GM19043 (cell line): ENCODE measurements around the gene CCDC185.

Experiments used
- ATAC-seq: cut with Tn5 transposase; IDR thresholded peaks from one replicate; pipeline ENCODE4 v1.9.1; 2021; ENCODE audit warnings: low read depth; ENCODE audit not compliant: unreplicated experiment

Gene CCDC185

DNA sequence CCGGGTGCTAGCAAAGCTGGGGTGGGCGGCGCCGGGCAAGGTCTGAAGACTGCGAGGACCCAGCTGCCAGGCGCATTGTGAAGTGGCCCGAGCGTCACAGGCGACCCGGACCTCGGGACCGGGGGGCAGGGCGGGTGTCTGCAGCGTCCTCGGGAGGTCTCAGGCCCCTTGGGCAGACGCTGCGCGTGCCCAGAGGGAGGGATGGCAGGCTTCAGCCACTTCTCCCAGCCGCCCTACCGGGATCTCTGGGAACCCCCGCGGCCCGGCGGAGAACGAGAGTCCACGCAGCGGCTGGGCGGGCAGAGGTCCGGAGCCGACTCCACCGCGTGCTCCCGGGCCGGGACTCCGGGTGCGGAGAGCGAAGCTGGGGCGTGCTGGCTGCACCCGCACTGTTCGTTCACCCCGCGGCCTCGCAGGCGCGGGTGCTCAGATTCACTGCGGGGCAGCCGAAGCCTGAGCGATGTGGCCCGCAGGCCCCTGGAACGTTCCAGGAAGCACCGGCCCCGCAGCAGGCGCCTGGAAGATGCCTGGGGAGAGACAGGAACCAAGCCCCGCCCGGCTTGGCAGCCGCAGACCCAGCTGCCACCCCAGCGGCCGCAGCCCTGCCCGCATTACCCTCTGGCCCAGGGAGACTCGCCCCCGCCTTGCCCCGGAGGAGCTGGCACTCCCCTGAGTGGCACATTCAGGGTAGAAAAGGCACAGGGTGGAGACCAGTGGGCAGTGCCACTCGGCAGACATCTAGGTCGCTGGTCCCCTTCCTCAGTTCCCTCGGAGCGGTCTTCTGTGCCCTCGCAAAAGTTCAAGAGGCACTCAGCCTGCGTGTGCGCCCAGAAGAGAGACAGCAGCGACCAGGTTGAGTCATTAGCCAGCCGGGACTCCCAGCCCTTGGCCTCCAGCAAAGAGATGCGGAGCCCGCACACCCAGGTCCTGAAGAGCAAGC is at the start of gene CCDC185:
CCDC185 (plus strand) TSS at position 141 of the 940 bp plus-strand sequence; CDS start at position 202, 61 bp downstream.
- no peak for ATAC-seq

- ATAC-seq: no peak
Observed at GRCh38 chr1:223343692-223344091, 49.5 kb upstream of the CCDC185 start.

DNA sequence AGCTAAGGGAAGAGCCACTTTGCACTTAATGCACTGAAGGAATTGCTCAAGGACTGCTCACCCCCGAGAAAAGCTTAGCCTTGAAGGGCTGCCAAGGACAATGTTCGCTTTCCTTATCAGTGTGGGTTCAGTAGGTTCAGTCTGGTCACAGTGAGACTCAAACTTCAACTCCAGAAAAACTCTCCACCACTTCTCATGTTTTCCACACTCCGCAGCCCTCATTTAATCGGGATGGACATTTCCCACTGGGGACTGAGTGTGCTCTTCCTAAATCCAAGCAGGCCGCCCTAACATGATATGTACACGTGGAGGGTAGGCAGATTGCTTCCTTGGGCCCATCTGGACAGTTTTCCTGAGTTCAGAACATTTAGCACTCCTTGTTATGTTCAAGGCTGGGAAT is 48.7 kb upstream of the CCDC185 start:
- no peak for ATAC-seq

GRCh38 chr1:223345720-223346119 is 47.5 kb upstream of the CCDC185 start:
- no peak for ATAC-seq

GRCh38 chr1:223346311-223346710 is 46.9 kb upstream of the CCDC185 start:
- ATAC-seq: no peak

GRCh38 chr1:223347583-223347982 is 45.6 kb upstream of the CCDC185 start:
- ATAC-seq: no peak

DNA sequence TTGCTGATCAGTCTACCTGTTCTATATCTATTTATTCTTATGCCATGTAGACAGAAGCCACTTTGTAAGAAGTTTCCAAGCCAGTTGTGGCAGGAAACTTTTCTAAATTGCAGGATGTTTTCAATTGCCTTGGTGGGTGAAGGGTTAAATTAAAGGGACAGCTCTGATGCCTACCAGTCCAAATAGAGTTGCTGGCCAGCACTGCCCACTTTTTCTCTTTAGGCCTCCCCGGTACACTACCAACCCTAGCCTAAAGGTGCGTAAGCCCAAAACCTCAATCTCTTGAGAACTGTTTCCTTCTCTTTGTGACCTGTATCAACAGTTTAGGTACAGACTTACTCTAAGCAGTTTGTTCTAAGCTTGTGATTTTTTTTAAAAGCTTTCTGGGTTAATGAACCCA is 44.8 kb upstream of the CCDC185 start:
- ATAC-seq: no peak

DNA sequence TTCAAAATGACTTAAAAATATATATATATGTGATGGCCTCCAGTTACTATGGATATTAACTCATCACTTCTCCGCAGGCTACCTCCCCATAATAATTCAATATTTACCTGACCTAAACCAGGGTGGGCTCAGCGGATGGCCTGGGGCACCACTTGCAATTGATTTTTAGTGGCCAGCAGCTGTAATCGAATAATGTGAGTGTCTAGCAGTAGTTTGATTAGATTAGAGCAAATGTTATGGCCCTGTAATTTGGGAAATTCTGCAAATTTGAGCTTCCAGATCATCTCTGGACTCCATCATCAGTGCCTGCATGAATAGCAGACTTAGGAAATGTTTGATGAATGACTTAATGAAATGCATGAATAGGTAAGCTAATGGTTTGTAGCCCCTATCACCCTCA is 44.0 kb upstream of the CCDC185 start:
- no peak for ATAC-seq

DNA sequence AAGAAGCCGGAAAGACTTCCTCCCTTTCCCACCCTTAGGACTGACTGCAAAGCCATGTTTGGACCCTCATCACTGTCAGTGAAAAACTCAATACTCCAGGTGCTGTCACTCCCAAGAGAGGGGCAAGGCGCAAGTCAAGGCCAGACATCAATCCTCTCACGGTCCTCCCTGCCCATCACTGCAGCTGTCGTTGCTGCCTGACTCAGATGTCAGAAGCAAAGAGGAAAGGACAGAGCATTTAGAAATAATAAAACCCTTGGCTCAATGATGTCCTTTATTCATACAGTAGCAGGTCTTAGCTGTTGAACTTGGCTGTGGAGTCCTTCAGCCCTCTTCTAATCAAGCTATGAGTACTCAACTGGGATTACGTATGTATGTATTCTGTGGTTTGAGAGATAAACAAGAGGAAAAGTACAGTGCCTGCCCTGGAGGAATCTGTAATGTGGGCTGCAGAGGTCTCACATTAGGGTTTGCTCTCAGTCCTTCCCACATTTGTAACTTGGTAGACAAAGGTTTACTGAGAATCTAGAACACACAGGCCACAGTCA is 42.8 kb upstream of the CCDC185 start:
- no peak for ATAC-seq

DNA sequence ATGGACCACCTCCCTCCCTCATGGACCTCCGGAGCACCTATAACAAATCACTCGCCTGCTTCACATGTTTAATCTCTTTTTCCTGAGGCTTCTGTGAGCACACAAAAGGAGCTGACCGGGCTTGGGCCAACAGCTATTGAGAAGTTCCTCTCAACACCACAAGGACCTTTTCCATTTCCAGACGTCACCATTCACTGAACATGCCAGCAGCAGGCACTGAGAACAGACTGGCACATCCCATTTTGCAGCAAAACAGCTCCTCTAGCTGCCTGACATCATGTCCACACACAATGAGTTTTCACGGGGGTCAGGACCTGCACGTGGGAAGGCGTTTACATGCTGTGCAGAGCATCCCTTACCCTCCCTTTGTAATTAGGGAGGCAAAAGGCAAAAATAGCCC is 40.3 kb upstream of the CCDC185 start:
- ATAC-seq: no peak

GRCh38 chr1:223353939-223354338 is 39.3 kb upstream of the CCDC185 start:
- ATAC-seq: no peak

DNA sequence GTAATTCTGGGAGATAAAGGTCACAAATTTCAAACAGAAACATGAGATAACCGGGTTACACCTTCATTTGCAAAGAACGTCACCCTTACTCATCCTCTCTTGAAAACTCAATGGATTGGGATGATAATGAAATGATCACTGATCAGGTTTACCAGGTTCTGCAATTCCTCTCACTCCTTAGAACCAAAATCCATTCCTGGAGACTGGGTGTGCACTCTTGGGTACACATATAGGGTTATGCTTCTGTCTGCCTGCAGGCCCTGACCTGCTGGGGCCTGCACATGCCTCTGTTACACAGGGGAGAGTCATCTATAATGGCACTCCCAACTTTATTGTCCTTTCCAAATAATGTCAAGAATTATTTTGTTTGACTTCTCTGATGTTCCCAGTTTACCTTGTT is 37.5 kb upstream of the CCDC185 start:
- ATAC-seq: no peak

DNA sequence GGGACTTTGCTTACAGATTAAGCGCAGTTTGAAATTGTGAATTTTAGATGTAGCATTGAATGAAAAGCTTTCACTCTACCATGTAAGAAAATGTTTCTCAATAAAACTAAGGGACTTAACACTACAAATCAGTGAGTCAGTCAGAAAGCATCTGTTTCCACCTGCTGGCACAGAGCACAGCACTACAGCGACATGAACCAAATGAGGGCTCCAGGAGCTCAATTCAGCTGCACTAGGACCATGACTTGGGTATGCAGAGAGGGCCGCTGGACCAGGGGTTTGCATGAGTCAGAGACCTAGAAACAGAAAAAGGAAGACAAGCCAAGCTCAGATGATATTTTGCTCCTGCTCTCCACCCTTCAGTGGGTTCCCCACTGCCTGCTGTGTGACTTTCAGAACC is 34.4 kb upstream of the CCDC185 start:
- ATAC-seq: no peak

DNA sequence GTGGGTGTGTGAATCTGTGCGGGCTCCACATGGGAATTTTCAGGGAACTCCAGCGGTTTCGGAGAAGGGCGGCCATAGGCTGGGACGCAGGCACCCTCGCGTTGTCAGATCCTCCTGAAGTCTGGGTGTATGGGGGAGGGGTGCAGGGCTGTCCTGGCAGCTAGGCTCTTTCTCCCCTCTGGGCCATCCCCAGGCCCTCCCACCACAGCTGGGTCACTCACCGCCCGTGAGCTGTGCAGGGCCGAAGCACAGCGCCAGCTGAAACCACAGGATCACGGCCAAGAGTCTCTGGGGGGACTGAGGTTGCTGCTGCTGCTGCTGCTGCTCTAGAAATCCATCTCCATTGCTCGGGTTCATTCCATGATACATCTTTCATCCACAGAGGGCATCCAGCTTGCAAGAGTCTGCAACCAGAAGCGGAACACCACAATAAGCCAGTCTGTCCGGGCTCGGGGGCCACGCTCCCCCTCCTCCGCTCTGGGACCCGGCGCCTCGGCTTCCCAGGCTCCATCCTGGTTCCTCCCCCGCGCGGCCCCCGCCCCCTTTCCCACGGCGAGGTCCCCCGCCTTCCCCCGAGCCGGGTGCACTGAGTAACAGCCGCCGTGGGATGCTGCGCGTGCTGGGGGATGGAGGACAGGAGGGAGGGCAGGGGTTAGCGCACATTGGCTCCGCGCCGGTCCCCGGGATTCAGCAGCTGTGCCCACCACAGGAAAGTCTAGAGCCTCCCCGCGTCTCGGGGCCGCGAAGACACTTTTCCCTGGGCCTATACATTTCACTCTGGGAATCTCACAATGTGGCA is 30.0 kb upstream of the CCDC185 start:
- no peak for ATAC-seq

GRCh38 chr1:223363856-223364684 is 29.1 kb upstream of the CCDC185 start, which contains the start of gene SUSD4:
Gene SUSD4, minus strand, starts transcription at chr1:223364176. Its CDS starts 751 bp downstream, at chr1:223363425.
- ATAC-seq: no peak

DNA sequence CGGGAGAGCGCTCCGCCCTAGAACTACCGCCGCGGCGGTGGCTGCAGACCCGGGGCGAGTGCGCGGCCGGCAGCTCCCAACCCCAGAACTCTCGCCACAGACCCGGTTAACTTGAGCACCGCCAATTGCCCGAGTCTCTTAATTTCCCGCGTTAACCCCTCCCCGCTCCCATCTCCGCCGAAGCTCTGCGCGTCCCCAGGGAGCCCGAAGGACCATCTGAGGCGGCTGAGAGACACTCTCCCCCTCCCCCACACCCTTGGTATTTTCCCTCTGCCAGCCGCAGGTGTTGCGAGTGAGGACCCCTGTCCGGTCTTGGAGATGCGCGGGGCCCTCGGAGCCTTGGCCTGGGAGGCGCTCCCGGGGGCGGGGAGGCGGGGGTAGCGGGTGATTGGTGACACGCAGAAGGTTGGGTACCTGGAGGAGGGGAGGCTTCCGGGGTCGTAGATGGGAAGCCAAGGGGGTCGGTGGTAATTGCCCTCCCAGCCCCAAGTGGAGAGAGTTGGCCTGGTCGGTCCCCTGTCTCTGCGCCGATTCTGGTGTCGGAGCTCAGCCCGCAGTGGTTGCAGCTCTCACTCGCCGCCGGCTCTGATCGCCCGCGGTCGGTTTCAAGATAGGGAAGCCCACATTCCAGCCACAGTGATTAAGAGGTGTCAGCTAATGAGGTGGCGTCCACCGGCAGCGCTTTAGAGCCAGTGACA is 28.4 kb upstream of the CCDC185 start:
- ATAC-seq: no peak

DNA sequence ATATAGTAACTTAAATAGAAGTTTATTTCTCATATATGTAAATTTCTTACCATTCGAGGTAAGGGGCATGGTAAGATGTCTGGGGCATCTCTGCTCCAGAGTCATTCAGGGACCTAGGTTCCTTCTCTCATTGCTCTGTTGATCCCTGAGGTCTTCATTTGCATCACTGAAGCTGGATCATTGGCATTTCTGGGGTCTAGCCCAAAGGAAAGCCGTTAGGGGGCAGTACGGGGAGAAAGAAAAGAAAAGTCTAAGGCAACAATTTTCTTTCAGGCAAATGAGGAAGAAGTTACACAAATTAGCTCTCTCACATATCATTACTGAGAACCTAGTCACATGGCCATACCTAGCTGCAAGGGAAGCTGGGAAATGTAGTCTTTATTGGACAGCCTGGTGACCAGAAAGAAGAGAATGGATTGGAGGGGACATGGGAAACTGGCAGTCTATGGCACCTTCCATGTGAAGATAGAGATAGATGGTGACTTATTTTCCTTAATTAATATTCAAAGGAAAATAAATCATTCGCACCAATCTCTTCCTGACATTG is 19.1 kb upstream of the CCDC185 start:
- no peak for ATAC-seq

GRCh38 chr1:223378754-223379153 is 14.5 kb upstream of the CCDC185 start:
- ATAC-seq: no peak

- ATAC-seq: no peak
Observed at GRCh38 chr1:223386013-223386412, 7.2 kb upstream of the CCDC185 start.
